HG03457 (cell line): ENCODE measurements around the gene SPEM3.

Experiments used
- ATAC-seq: cut with Tn5 transposase; IDR thresholded peaks from one replicate; pipeline ENCODE4 v1.9.1; 2021; ENCODE audit warnings: moderate number of reproducible peaks; ENCODE audit not compliant: unreplicated experiment

SPEM3 gene

GRCh38 chr17:7428557-7428956 is at the start of gene SPEM3:
SPEM3 (plus strand) TSS chr17:7428857; CDS start chr17:7428903, 46 bp downstream.
- no peak for ATAC-seq

GRCh38 chr17:7379134-7379533 is 49.5 kb upstream of the SPEM3 start:
- ATAC-seq: no peak

- no peak for ATAC-seq
Observed at GRCh38 chr17:7380321-7380720, 48.3 kb upstream of the SPEM3 start.

GRCh38 chr17:7380855-7381683 is 47.6 kb upstream of the SPEM3 start, which contains the start of gene TNK1:
TNK1 (plus strand) TSS chr17:7381089; CDS start chr17:7382927, 1,838 bp downstream.
- no peak for ATAC-seq

GRCh38 chr17:7382901-7383300 is 45.8 kb upstream of the SPEM3 start:
- no peak for ATAC-seq

- no peak for ATAC-seq
Observed at GRCh38 chr17:7383371-7383741, 45.3 kb upstream of the SPEM3 start.

- no peak for ATAC-seq
Observed at GRCh38 chr17:7383742-7384488, 44.7 kb upstream of the SPEM3 start.

GRCh38 chr17:7384489-7385081 is 44.1 kb upstream of the SPEM3 start:
- no peak for ATAC-seq

GRCh38 chr17:7388856-7389255 is 39.8 kb upstream of the SPEM3 start:
- ATAC-seq: no peak

GRCh38 chr17:7389924-7390910 is 38.4 kb upstream of the SPEM3 start:
- ATAC-seq: no peak

GRCh38 chr17:7391307-7391706 is 37.4 kb upstream of the SPEM3 start:
- no peak for ATAC-seq

- no peak for ATAC-seq
Observed at GRCh38 chr17:7392696-7393612, 35.7 kb upstream of the SPEM3 start.

GRCh38 chr17:7393613-7394451 is 34.8 kb upstream of the SPEM3 start:
- no peak for ATAC-seq

GRCh38 chr17:7394452-7395191 is 34.0 kb upstream of the SPEM3 start, which contains the start of gene PLSCR3:
PLSCR3 (minus strand) TSS chr17:7394525; CDS start chr17:7394110, 415 bp downstream.
- ATAC-seq: no peak

GRCh38 chr17:7396147-7396546 is 32.5 kb upstream of the SPEM3 start:
- no peak for ATAC-seq

GRCh38 chr17:7398612-7399011 is 30.0 kb upstream of the SPEM3 start:
- no peak for ATAC-seq

GRCh38 chr17:7403043-7403726 is 25.5 kb upstream of the SPEM3 start:
- ATAC-seq: no peak

- no peak for ATAC-seq
Observed at GRCh38 chr17:7403727-7403976, 25.0 kb upstream of the SPEM3 start.
